Activated T-cell treated with anti-CD3 and anti-CD28 coated beads, Interleukin-2, amount 50 U/mL, for 72 hours (primary cell): ENCODE data around the gene TRIM14. TPM values are rescaled to one million over a fixed set of nuclear protein-coding genes. Genes with fewer than 3 reads are reported as not detected.

ENCODE experiments used
- ATAC-seq, 2 donors: fragments of 150-1000 bp; cut with Tn5 transposase; replicated peaks in 1 of 2; 2 replicates each; pipeline ENCODE4 v1.10.0; 2021; ENCODE audit warnings: moderate library complexity in 2 of 2, mild to moderate bottlenecking in 1 of 2
- DNase-seq, 2 donors: peaks; one replicate each; pipeline ENCODE4 v3.0.0; 2021 to 2022; ENCODE audit warnings: mixed read lengths in 1 of 2
- H3K27ac Mint-ChIP-seq: one replicate; pipeline ENCODE4 v1.8.0; 2022; ENCODE audit warnings: mild to moderate bottlenecking, moderate library complexity, mixed read lengths
- H3K27me3 Mint-ChIP-seq: one replicate; pipeline ENCODE4 v1.8.0; 2022; ENCODE audit warnings: low read depth, mixed read lengths
- H3K36me3 Mint-ChIP-seq, 2 donors: one replicate each; pipeline ENCODE4 v1.8.0; 2022; ENCODE audit warnings: mixed read lengths in 2 of 2, mild to moderate bottlenecking in 1 of 2; ENCODE audit not compliant: insufficient read depth in 2 of 2
- H3K4me1 Mint-ChIP-seq: one replicate; pipeline ENCODE4 v1.8.0; 2022; ENCODE audit warnings: low read depth, mixed read lengths
- H3K4me3 Mint-ChIP-seq, 2 donors: one replicate each; pipeline ENCODE4 v1.8.0; 2022; ENCODE audit warnings: mild to moderate bottlenecking in 2 of 2, mixed read lengths in 2 of 2, moderate library complexity in 2 of 2
- H3K9me3 Mint-ChIP-seq, 2 donors: one replicate each; pipeline ENCODE4 v1.8.0; 2022; ENCODE audit warnings: mixed read lengths in 2 of 2
- total RNA-seq, 2 donors: library from RNA; stranded (reverse); gene quantifications; one replicate each; pipeline ENCODE4 v1.2.3, GENCODE V29; 2022

TRIM14 gene, protein sequence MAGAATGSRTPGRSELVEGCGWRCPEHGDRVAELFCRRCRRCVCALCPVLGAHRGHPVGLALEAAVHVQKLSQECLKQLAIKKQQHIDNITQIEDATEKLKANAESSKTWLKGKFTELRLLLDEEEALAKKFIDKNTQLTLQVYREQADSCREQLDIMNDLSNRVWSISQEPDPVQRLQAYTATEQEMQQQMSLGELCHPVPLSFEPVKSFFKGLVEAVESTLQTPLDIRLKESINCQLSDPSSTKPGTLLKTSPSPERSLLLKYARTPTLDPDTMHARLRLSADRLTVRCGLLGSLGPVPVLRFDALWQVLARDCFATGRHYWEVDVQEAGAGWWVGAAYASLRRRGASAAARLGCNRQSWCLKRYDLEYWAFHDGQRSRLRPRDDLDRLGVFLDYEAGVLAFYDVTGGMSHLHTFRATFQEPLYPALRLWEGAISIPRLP
- 10 to 100 TPM; 41.6 to 41.7 TPM for total RNA-seq

DNA sequence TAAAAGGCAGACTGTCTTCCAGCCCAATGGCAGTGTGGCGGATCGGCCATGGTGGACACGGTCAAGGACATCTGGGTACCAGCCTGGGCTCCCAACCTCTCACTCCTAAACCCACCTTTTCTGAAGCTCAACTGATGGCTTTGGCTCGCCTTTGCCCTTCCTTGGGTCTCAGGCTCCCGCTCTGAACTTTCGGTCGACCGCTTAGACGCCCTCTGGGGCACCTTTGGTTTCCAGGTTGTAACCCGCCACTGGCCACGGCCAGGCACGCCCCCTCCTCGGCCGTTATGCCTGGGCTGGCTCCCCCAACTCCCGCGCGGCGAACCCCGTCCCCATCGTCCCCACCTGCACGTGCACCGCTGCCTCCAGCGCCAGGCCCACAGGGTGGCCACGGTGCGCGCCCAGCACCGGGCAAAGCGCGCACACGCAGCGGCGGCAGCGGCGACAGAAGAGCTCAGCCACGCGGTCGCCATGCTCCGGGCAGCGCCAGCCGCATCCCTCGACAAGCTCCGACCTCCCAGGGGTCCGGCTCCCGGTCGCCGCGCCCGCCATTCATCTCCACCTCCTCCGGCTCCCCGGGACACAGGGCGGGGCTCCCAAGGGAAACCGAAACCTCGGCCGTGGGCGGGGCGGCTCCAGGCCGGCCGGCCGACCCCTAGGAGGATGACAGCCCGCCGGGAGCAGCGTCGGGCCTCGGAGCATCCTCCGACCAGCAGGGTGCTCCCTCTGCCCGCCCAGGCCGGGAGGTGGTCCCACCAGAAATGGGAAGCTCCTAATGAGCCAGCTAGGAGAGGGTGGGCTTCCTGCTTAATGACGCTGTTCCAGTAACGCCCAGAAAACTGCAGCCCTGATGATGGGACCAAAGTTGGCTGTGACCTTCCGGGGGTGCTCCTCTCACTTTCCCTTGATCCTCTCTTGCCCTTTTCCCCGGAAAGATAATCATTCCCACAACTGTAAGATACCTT, at the start of gene TRIM14:
TRIM14 (minus strand) TSS at position 583 of the 962 bp plus-strand sequence; CDS start at position 549, 34 bp downstream.
- H3K27ac Mint-ChIP-seq, result peak within 1 kb of the TSS; percentile 78
- peaks cover 53% of the 10 kb centered on the region for H3K4me1 Mint-ChIP-seq
- peaks cover 4% of the 10 kb centered on the region in 2 donors for H3K36me3 Mint-ChIP-seq
- ATAC-seq, result peak; percentile 75
- no peaks in the 10 kb centered on the region for H3K9me3 Mint-ChIP-seq
- H3K27me3 Mint-ChIP-seq, result no peaks in the 10 kb centered on the region
- H3K4me3 Mint-ChIP-seq, result peak within 1 kb of the TSS; percentile 83 to 91
- DNase-seq, result peak; percentile 71 to 78

- no peak overlapping the region for H3K4me3 Mint-ChIP-seq
- no peaks in the 10 kb centered on the region for H3K9me3 Mint-ChIP-seq
- no peaks in the 10 kb centered on the region for H3K36me3 Mint-ChIP-seq
- no peak for ATAC-seq
- H3K27me3 Mint-ChIP-seq, result no peaks in the 10 kb centered on the region
- H3K27ac Mint-ChIP-seq, result no peak overlapping the region
- no peak for DNase-seq
- peaks cover 26% of the 10 kb centered on the region for H3K4me1 Mint-ChIP-seq
Observed at GRCh38 chr9:98168153-98168780, 49.2 kb upstream of the TRIM14 start.

DNA sequence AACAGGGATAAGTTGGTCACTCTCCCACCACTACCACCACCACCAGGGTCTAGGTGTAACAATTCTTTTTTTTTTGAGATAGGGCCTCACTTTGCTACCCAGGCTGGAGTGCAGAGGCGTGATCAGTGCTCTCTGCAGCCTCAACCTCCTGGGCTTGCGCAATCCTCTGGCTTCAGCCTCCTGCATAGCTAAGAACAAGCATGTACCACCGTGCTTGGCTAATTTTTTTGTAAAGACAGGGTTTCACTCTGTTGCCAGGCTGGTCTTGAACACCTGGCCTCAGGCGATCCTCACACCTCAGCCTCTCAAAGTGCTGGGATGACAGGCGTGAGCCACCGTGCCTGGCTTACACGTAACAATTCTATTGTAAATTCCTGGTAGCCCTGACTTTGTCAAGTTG, 45.9 kb upstream of the TRIM14 start:
- ATAC-seq (no peak), DNase-seq (no peak)
- Mint-ChIP-seq H3K4me3 (no peak overlapping the region), H3K9me3 (no peaks in the 10 kb centered on the region), H3K36me3 (no peaks in the 10 kb centered on the region), H3K4me1 (peaks cover 28% of the 10 kb centered on the region), H3K27me3 (no peaks in the 10 kb centered on the region), H3K27ac (no peak overlapping the region)

- no peaks in the 10 kb centered on the region for H3K36me3 Mint-ChIP-seq
- no peak overlapping the region for H3K4me3 Mint-ChIP-seq
- DNase-seq (no peak), ATAC-seq (no peak)
- peaks cover 35% of the 10 kb centered on the region for H3K4me1 Mint-ChIP-seq
- no peaks in the 10 kb centered on the region for H3K27me3 Mint-ChIP-seq
- no peaks in the 10 kb centered on the region for H3K9me3 Mint-ChIP-seq
- no peak overlapping the region for H3K27ac Mint-ChIP-seq
Observed at GRCh38 chr9:98162613-98163012, 43.6 kb upstream of the TRIM14 start.

DNA sequence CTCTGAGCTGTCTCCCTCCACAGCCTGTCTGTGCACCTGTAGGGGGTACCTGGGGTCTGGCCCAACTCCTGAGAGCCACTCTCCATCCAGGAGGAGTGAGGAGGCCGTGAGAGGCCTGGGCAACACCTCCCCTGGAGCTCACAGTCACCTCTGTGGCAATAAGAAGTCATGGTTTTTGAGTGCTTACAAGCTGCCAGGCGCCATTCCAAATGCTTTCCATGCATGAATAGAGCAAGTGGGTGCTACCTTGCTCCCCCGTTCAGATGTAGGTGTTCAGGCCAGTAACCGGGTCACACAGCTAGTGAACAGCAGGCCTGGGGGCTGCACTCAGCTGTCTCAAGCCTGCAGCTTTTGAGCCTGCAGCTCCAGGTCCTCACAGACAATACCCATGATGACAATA, 42.8 kb upstream of the TRIM14 start:
- no peak for ATAC-seq
- no peak overlapping the region for H3K27ac Mint-ChIP-seq

GRCh38 chr9:98159790-98160189, 40.8 kb upstream of the TRIM14 start:
- H3K27me3 Mint-ChIP-seq, result no peaks in the 10 kb centered on the region
- no peak overlapping the region for H3K27ac Mint-ChIP-seq

More for the DNA sequence above, 42.8 kb upstream of the TRIM14 start:
- Mint-ChIP-seq H3K9me3 (no peaks in the 10 kb centered on the region), H3K36me3 (no peaks in the 10 kb centered on the region), H3K27me3 (no peaks in the 10 kb centered on the region), H3K4me1 (peaks cover 31% of the 10 kb centered on the region), H3K4me3 (no peak overlapping the region)
- no peak for DNase-seq

GRCh38 chr9:98159301-98159700, 40.3 kb upstream of the TRIM14 start:
- Mint-ChIP-seq H3K27ac (no peak overlapping the region), H3K4me1 (peaks cover 29% of the 10 kb centered on the region), H3K36me3 (no peaks in the 10 kb centered on the region), H3K4me3 (no peak overlapping the region), H3K9me3 (no peaks in the 10 kb centered on the region), H3K27me3 (no peaks in the 10 kb centered on the region)
- DNase-seq (no peak), ATAC-seq (no peak)

More at GRCh38 chr9:98159790-98160189, 40.8 kb upstream of the TRIM14 start:
- ATAC-seq (no peak), DNase-seq (no peak)
- Mint-ChIP-seq H3K9me3 (no peaks in the 10 kb centered on the region), H3K36me3 (no peaks in the 10 kb centered on the region), H3K4me3 (no peak overlapping the region), H3K4me1 (peaks cover 31% of the 10 kb centered on the region)

DNA sequence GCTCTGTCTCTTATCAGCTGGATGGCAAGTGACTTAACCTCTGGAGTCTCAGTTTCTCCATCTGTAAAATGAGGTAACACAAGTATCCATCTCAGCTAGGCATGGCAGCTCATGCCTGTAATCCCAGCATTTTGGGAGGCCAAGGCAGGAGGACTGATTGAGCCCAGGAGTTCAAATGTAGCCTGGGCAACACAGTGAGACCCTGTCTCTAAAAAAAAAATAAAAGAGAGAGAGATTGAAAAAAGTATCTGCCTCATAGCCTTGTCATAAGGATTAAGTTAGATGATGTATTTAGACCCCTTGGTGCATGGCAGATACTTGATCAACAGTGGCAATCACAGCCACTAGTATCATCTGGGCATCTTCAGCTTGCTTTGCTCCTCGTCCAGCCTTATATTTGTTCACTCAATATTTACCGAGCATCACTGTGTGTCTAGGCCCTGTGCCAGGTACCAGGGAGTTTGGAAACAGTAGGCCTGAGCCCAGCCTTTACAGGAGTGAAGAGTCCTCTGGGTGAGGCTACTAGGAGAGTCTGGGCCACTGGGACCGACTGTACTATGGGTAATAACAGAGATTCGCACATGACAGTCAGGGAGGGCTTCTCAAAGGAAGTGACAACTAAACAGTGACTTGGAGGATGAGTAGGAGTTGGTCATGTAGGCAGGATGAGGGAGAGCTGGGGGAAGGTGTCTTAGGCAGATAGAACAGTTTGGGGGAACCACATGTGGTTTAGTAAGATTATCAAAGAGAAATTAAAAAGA, 39.2 kb upstream of the TRIM14 start:
- Mint-ChIP-seq H3K36me3 (no peaks in the 10 kb centered on the region), H3K4me3 (no peak overlapping the region), H3K9me3 (no peaks in the 10 kb centered on the region), H3K27me3 (no peaks in the 10 kb centered on the region), H3K27ac (peak overlapping the region; percentile 15), H3K4me1 (peaks cover 23% of the 10 kb centered on the region)
- ATAC-seq, result peak; percentile 29 to 76
- no peak for DNase-seq

DNA sequence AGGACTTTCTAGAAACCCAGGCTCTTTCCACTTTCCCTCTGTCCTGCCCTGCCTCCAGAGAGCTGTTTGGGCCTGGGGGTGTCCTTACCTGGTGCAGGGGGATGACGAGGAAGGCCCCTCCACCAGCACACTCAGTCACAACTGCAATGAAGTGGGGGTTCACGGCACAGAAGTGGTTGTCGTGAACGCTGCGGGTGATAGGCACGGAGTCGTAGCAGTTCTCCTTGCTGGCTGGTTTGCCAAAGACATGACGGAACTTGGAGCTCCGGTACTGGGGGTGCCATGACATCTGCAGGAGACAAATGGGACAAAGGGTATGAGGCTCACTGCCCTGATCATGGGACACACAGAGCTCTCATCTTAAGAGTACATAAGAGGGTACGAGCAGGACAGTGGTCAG, 38.4 kb upstream of the TRIM14 start:
- H3K9me3 Mint-ChIP-seq, result no peaks in the 10 kb centered on the region
- no peaks in the 10 kb centered on the region for H3K36me3 Mint-ChIP-seq
- no peak for DNase-seq
- H3K4me3 Mint-ChIP-seq, result no peak overlapping the region
- peaks cover 23% of the 10 kb centered on the region for H3K4me1 Mint-ChIP-seq
- H3K27ac Mint-ChIP-seq, result no peak overlapping the region
- H3K27me3 Mint-ChIP-seq, result no peaks in the 10 kb centered on the region
- no peak for ATAC-seq

DNA sequence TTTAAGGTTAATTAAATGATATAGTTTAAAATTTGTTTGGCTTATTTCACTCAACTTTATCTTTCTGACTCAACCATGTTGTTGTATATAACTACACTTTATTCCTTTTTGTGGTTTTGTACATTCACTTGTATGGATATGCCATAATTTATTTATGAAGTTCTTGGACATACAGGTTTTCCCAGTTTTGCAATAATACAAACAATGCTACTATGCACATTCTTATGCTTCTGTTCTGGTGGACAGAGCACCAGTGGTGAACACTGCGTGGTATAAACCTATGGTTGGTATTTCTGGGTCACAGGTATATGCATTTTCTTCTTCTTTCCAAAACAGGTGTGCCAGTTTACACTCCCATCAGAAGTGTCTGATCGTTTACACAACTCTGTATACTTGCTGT, 35.7 kb upstream of the TRIM14 start:
- Mint-ChIP-seq H3K36me3 (no peaks in the 10 kb centered on the region), H3K4me3 (no peak overlapping the region), H3K4me1 (peaks cover 15% of the 10 kb centered on the region), H3K27ac (no peak overlapping the region), H3K9me3 (no peaks in the 10 kb centered on the region), H3K27me3 (no peaks in the 10 kb centered on the region)
- DNase-seq (no peak), ATAC-seq (no peak)

DNA sequence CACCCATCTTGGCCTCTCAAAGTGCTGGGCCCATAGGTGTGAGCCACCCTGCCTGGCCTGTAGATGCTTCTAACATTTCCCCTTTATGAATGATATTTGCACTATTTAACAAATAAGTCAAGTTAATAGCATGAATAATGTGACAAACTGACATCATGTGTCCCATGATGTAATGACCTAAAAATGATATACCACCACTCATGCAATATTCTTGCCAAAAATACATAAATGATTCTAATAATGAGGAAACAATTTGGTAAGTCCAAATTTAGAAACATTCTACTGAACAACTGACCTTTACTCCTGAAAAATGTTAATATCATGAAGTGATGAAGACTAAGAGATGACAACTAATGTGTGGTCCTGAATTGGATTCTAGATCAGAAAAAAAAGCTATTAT, 33.5 kb upstream of the TRIM14 start:
- Mint-ChIP-seq H3K9me3 (no peaks in the 10 kb centered on the region), H3K4me1 (no peaks in the 10 kb centered on the region), H3K27ac (no peak overlapping the region), H3K36me3 (no peaks in the 10 kb centered on the region), H3K27me3 (no peaks in the 10 kb centered on the region), H3K4me3 (no peak overlapping the region)
- ATAC-seq (no peak), DNase-seq (no peak)

GRCh38 chr9:98150721-98151120, 31.7 kb upstream of the TRIM14 start:
- ATAC-seq, result no peak
- DNase-seq, result no peak
- no peaks in the 10 kb centered on the region for H3K4me1 Mint-ChIP-seq
- H3K27me3 Mint-ChIP-seq, result no peaks in the 10 kb centered on the region
- H3K9me3 Mint-ChIP-seq, result no peaks in the 10 kb centered on the region
- H3K36me3 Mint-ChIP-seq, result no peaks in the 10 kb centered on the region
- H3K27ac Mint-ChIP-seq, result no peak overlapping the region
- no peak overlapping the region for H3K4me3 Mint-ChIP-seq
